22Rv1 (cell line): ENCODE data around the gene GTPBP4.

ENCODE experiments used
- ZFX ChIP-seq: fragments of 450-650 bp; IDR thresholded peaks from 2 replicates; pipeline ENCODE4 v1.6.1; 2017; ENCODE audit warnings: antibody characterized with exemption, borderline replicate concordance
- TF ChIP-seq, protein P1 (sequence below): fragments of 450-650 bp; IDR thresholded peaks from 2 replicates; pipeline ENCODE4 v1.5.1; 2017; ENCODE audit warnings: mild to moderate bottlenecking

DNA sequence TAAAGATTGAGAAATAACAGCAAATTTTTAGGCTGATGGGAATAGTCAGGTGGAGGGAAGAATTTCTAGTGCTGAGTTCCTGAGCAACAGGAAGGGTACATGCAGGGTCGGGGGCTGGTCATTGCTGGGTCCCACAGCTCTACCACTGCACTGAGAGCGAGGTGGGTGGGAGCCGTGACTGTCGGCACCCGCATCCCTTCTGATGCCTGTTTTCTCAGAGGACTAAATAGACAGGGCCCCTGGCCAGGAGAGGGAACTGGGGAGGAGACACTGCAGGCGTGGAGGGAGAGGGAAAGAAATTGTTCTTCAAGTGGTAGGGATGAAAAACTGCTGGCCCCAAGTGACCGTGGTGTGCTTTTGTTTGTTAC is 7.3 kb downstream of the GTPBP4 start:
- TF ChIP-seq, protein P1, sequence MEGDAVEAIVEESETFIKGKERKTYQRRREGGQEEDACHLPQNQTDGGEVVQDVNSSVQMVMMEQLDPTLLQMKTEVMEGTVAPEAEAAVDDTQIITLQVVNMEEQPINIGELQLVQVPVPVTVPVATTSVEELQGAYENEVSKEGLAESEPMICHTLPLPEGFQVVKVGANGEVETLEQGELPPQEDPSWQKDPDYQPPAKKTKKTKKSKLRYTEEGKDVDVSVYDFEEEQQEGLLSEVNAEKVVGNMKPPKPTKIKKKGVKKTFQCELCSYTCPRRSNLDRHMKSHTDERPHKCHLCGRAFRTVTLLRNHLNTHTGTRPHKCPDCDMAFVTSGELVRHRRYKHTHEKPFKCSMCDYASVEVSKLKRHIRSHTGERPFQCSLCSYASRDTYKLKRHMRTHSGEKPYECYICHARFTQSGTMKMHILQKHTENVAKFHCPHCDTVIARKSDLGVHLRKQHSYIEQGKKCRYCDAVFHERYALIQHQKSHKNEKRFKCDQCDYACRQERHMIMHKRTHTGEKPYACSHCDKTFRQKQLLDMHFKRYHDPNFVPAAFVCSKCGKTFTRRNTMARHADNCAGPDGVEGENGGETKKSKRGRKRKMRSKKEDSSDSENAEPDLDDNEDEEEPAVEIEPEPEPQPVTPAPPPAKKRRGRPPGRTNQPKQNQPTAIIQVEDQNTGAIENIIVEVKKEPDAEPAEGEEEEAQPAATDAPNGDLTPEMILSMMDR: no peak
- TF ChIP-seq ZFX: no peak
